Nephron (organoid): ENCODE data around the gene HRH1.
A peak's percentile ranks its signal among the peaks of the same experiment; 100 is the strongest.

Experiments
- H3K27ac Mint-ChIP-seq, 3 experiments: 2 replicates each; pipeline ENCODE4 v1.8.0; 2020; ENCODE audit warnings: mixed read lengths in 3 of 3, mild to moderate bottlenecking in 2 of 3, moderate library complexity in 1 of 3
- H3K27me3 Mint-ChIP-seq: 2 replicates; pipeline ENCODE4 v1.8.0; 2021; ENCODE audit warnings: low read depth, mild to moderate bottlenecking, moderate library complexity, mixed read lengths
- H3K36me3 Mint-ChIP-seq: 2 replicates; pipeline ENCODE4 v1.8.0; 2020; ENCODE audit warnings: low read depth, mixed read lengths
- H3K4me1 Mint-ChIP-seq: 2 replicates; pipeline ENCODE4 v1.8.0; 2020; ENCODE audit warnings: mixed read lengths
- H3K4me3 Mint-ChIP-seq, 3 experiments: 2 replicates each; pipeline ENCODE4 v1.8.0; 2020; ENCODE audit warnings: mild to moderate bottlenecking in 3 of 3, mixed read lengths in 3 of 3, moderate library complexity in 2 of 3
- H3K9me3 Mint-ChIP-seq: 2 replicates; pipeline ENCODE4 v1.8.0; 2020; ENCODE audit warnings: mixed read lengths
- CTCF ChIP-seq, 3 experiments: fragments of 200-600 bp; sonication (generic); IDR thresholded peaks; one replicate each; pipeline ENCODE4 v1.5.0; 2021; ENCODE audit warnings: antibody characterized with exemption in 3 of 3; ENCODE audit not compliant: unreplicated experiment in 3 of 3

Gene HRH1

GRCh38 chr3:11297126-11297525 is 142.8 kb downstream of the HRH1 start:
- no peak for TF ChIP-seq CTCF (IDR thresholded peaks at IDR 0.05; ENCODE audit: unreplicated experiment in 3 of 3)
- Mint-ChIP-seq H3K36me3 (peaks cover 23% of the 10 kb centered on the region), H3K4me1 (no peaks in the 10 kb centered on the region), H3K9me3 (no peaks in the 10 kb centered on the region), H3K27ac (no peak overlapping the region), H3K4me3 (no peak overlapping the region), H3K27me3 (no peaks in the 10 kb centered on the region)

- TF ChIP-seq CTCF (IDR thresholded peaks at IDR 0.05; ENCODE audit: unreplicated experiment in 3 of 3) = no peak
- Mint-ChIP-seq H3K36me3 (peaks cover 31% of the 10 kb centered on the region), H3K4me3 (no peak overlapping the region), H3K27ac (no peak overlapping the region), H3K27me3 (no peaks in the 10 kb centered on the region), H3K4me1 (no peaks in the 10 kb centered on the region), H3K9me3 (no peaks in the 10 kb centered on the region)
Observed at GRCh38 chr3:11300970-11301369, 146.7 kb downstream of the HRH1 start.

- peaks cover 33% of the 10 kb centered on the region for H3K36me3 Mint-ChIP-seq
- no peaks in the 10 kb centered on the region for H3K27me3 Mint-ChIP-seq
- H3K27ac Mint-ChIP-seq = no peak overlapping the region
- no peak for TF ChIP-seq CTCF (IDR thresholded peaks at IDR 0.05; ENCODE audit: unreplicated experiment in 3 of 3)
- no peak overlapping the region for H3K4me3 Mint-ChIP-seq
- no peaks in the 10 kb centered on the region for H3K9me3 Mint-ChIP-seq
- H3K4me1 Mint-ChIP-seq = peaks cover 7% of the 10 kb centered on the region
Observed at GRCh38 chr3:11302444-11302843, 148.2 kb downstream of the HRH1 start.

- TF ChIP-seq CTCF (IDR thresholded peaks at IDR 0.05; ENCODE audit: unreplicated experiment in 3 of 3) = no peak
- Mint-ChIP-seq H3K4me1 (peaks cover 16% of the 10 kb centered on the region), H3K36me3 (peaks cover 39% of the 10 kb centered on the region), H3K27me3 (no peaks in the 10 kb centered on the region), H3K9me3 (no peaks in the 10 kb centered on the region), H3K27ac (no peak overlapping the region), H3K4me3 (no peak overlapping the region)
Observed at GRCh38 chr3:11304175-11304574, 149.9 kb downstream of the HRH1 start.

GRCh38 chr3:11305509-11305908 is 151.2 kb downstream of the HRH1 start:
- Mint-ChIP-seq H3K27me3 (no peaks in the 10 kb centered on the region), H3K9me3 (no peaks in the 10 kb centered on the region), H3K4me1 (peaks cover 16% of the 10 kb centered on the region), H3K4me3 (no peak overlapping the region), H3K27ac (no peak overlapping the region), H3K36me3 (peaks cover 38% of the 10 kb centered on the region)
- TF ChIP-seq CTCF (IDR thresholded peaks at IDR 0.05; ENCODE audit: unreplicated experiment in 3 of 3) = no peak

- Mint-ChIP-seq H3K9me3 (no peaks in the 10 kb centered on the region), H3K27me3 (no peaks in the 10 kb centered on the region), H3K27ac (peak overlapping the region in 2 of 3 experiments; percentile 61 to 84), H3K36me3 (peaks cover 37% of the 10 kb centered on the region), H3K4me3 (no peak overlapping the region), H3K4me1 (peaks cover 16% of the 10 kb centered on the region)
- no peak for TF ChIP-seq CTCF (IDR thresholded peaks at IDR 0.05; ENCODE audit: unreplicated experiment in 3 of 3)
Observed at GRCh38 chr3:11306817-11307589, 152.7 kb downstream of the HRH1 start.
